Measurements from ENCODE around the gene CD5L.

The CD5L gene

DNA sequence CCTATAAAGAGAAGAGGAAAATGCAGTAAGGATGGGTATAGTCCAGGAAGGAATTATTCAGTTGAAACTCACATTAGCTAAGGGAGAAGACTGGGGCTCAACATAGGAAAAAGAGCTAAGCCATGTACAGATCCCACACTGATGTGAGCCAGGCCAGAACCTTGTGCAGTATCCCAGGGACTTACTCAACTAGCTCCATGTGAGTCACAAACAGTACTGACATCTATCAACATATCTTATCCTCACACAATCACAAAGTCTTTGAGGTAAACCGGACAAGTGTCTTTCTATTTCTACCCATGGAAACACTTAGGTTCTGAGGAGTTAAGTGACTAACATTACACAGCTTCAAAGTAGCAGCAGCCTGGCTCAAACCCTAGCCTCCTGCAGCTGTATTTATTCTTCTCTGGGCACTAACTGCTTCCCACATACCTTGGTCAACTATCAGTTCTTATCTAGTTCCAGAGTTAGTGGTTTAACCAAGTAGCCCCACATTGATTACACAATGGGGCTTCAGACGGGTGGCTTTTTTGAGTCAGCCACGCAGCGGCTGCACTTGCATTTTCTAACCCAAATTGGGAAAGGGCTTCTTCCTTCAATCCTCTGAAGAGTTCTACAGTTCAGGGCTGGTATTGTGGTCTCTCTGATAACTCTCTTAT lies 9.5 kb downstream of the CD5L start:
- Histone ChIP-seq H3K9me2 (replicated peaks; ENCODE audit: control insufficient read depth, low read length) (no peaks in the 10 kb centered on the region), H3K9me3 (ENCODE audit: control insufficient read depth, insufficient read depth, low read length) (no peaks in the 10 kb centered on the region), H3K79me2 (ENCODE audit: control insufficient read depth, low read length) (no peaks in the 10 kb centered on the region), H3K4me1 (ENCODE audit: control insufficient read depth, low read length) (peaks cover 75% of the 10 kb centered on the region), H3K4me2 (ENCODE audit: low read length) (peak overlapping the region; percentile 76), H3K27ac (ENCODE audit: low read depth, low read length) (peak overlapping the region; percentile 69), H3K36me3 (ENCODE audit: control insufficient read depth, low read length) (no peaks in the 10 kb centered on the region), H4K20me1 (ENCODE audit: control insufficient read depth, insufficient read depth, low read depth, low read length) (no peaks in the 10 kb centered on the region), H3F3A (ENCODE audit: control insufficient read depth, insufficient read depth) (peaks cover 13% of the 10 kb centered on the region), H3K27me3 (ENCODE audit: control insufficient read depth, low read length) (no peaks in the 10 kb centered on the region), H3K4me3 (ENCODE audit: low read length) (peak overlapping the region; percentile 65)
- TF ChIP-seq EZH2phosphoT487 (IDR thresholded peaks at IDR 0.05; ENCODE audit: borderline replicate concordance, low read length) = no peak
- TF ChIP-seq, protein P1, sequence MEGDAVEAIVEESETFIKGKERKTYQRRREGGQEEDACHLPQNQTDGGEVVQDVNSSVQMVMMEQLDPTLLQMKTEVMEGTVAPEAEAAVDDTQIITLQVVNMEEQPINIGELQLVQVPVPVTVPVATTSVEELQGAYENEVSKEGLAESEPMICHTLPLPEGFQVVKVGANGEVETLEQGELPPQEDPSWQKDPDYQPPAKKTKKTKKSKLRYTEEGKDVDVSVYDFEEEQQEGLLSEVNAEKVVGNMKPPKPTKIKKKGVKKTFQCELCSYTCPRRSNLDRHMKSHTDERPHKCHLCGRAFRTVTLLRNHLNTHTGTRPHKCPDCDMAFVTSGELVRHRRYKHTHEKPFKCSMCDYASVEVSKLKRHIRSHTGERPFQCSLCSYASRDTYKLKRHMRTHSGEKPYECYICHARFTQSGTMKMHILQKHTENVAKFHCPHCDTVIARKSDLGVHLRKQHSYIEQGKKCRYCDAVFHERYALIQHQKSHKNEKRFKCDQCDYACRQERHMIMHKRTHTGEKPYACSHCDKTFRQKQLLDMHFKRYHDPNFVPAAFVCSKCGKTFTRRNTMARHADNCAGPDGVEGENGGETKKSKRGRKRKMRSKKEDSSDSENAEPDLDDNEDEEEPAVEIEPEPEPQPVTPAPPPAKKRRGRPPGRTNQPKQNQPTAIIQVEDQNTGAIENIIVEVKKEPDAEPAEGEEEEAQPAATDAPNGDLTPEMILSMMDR (IDR thresholded peaks at IDR 0.05; ENCODE audit: low read depth, low read length, poor library complexity, severe bottlenecking) = no peak

GRCh38 chr1:157830887-157831286 lies 10.7 kb downstream of the CD5L start:
- H3F3A ChIP-seq (ENCODE audit: control insufficient read depth, insufficient read depth) = peaks cover 13% of the 10 kb centered on the region
- no peak overlapping the region for H3K4me3 ChIP-seq (ENCODE audit: low read length)
- peaks cover 75% of the 10 kb centered on the region for H3K4me1 ChIP-seq (ENCODE audit: control insufficient read depth, low read length)
- H3K4me2 ChIP-seq (ENCODE audit: low read length) = peak overlapping the region; percentile 51; the same call in 1 of the 2 replicates
- H3K79me2 ChIP-seq (ENCODE audit: control insufficient read depth, low read length) = no peaks in the 10 kb centered on the region
- H3K27ac ChIP-seq (ENCODE audit: low read depth, low read length) = no peak overlapping the region
- no peaks in the 10 kb centered on the region for H4K20me1 ChIP-seq (ENCODE audit: control insufficient read depth, insufficient read depth, low read depth, low read length)
- no peaks in the 10 kb centered on the region for H3K9me3 ChIP-seq (ENCODE audit: control insufficient read depth, insufficient read depth, low read length)
- no peaks in the 10 kb centered on the region for H3K36me3 ChIP-seq (ENCODE audit: control insufficient read depth, low read length)
- TF ChIP-seq, protein P1 (IDR thresholded peaks at IDR 0.05; ENCODE audit: low read depth, low read length, poor library complexity, severe bottlenecking) = no peak
- TF ChIP-seq EZH2phosphoT487 (IDR thresholded peaks at IDR 0.05; ENCODE audit: borderline replicate concordance, low read length) = no peak
- H3K27me3 ChIP-seq (ENCODE audit: control insufficient read depth, low read length) = no peaks in the 10 kb centered on the region
- no peaks in the 10 kb centered on the region for H3K9me2 ChIP-seq (replicated peaks; ENCODE audit: control insufficient read depth, low read length)

- Histone ChIP-seq H3K9me2 (replicated peaks; ENCODE audit: control insufficient read depth, low read length) (no peaks in the 10 kb centered on the region), H3K27me3 (ENCODE audit: control insufficient read depth, low read length) (no peaks in the 10 kb centered on the region), H4K20me1 (ENCODE audit: control insufficient read depth, insufficient read depth, low read depth, low read length) (no peaks in the 10 kb centered on the region), H3K9me3 (ENCODE audit: control insufficient read depth, insufficient read depth, low read length) (no peaks in the 10 kb centered on the region), H3K4me2 (ENCODE audit: low read length) (peak overlapping the region; percentile 51), H3K4me3 (ENCODE audit: low read length) (no peak overlapping the region), H3K27ac (ENCODE audit: low read depth, low read length) (no peak overlapping the region), H3F3A (ENCODE audit: control insufficient read depth, insufficient read depth) (peaks cover 13% of the 10 kb centered on the region), H3K4me1 (ENCODE audit: control insufficient read depth, low read length) (peaks cover 68% of the 10 kb centered on the region), H3K36me3 (ENCODE audit: control insufficient read depth, low read length) (no peaks in the 10 kb centered on the region), H3K79me2 (ENCODE audit: control insufficient read depth, low read length) (no peaks in the 10 kb centered on the region)
- no peak for TF ChIP-seq EZH2phosphoT487 (IDR thresholded peaks at IDR 0.05; ENCODE audit: borderline replicate concordance, low read length)
- TF ChIP-seq, protein P1 (IDR thresholded peaks at IDR 0.05; ENCODE audit: low read depth, low read length, poor library complexity, severe bottlenecking) = no peak
Measured at GRCh38 chr1:157829711-157830110, 11.9 kb downstream of the CD5L start.
